Cardiac fibroblast (primary cell): Measurements from ENCODE around the gene RWDD1.

Source experiments
- DNase-seq, 2 donors: peaks; one replicate each; pipeline versions ENCODE4 v3.0.0 to v3.0.0-alpha.2; 2010; ENCODE audit warnings: low read depth in 2 of 2
- H3K4me3 ChIP-seq, 2 donors: replicated peaks in 1 of 2; 1 replicate in 1 of 2; 2 replicates in 1 of 2; pipeline ENCODE4 v1.5.1; 2011; ENCODE audit warnings: low read depth in 2 of 2, low read length in 2 of 2, mild to moderate bottlenecking in 2 of 2, moderate library complexity in 1 of 2
- TF ChIP-seq, protein P1 (sequence below): IDR thresholded peaks from one replicate; pipeline ENCODE4 v1.5.1; 2011; ENCODE audit warnings: low read depth, mild to moderate bottlenecking, low read length, inconsistent platforms

The RWDD1 gene

DNA sequence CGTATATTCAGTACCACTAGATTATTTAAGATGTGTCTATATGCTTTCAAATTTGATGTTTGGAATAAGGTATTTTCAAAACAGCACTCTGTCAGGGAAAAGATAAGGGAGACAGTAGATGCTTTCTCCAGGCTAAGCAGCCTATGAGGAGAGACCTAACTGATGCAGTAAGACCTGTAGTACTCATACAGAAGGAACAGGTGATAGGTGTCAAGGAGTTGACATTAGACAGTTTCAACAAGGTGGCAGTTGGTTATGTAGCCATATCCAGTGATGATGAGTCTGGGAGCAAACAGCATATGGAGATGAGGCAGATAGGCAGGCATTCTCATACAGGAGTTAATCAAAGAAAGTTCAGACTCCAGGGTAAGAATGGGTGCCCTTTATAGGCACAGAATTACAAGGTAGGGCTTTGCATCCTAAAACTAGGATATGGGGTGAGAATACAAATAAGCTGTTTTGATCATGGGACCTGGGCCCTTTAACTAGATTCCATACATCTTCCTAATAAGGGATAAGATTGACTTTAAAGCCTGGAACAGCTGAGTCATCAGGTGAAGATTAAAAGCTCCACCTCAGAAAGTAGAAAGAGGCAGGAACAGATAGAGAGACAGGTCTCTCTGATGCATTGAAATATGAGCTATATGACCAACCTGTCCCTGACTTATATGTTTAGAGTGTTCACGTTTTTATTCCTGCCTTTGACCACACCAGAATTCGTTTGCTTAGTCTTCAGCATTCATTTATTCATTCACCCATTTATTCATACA lies 52.9 kb downstream of the RWDD1 start:
- no peak overlapping the region for H3K4me3 ChIP-seq
- TF ChIP-seq, protein P1, sequence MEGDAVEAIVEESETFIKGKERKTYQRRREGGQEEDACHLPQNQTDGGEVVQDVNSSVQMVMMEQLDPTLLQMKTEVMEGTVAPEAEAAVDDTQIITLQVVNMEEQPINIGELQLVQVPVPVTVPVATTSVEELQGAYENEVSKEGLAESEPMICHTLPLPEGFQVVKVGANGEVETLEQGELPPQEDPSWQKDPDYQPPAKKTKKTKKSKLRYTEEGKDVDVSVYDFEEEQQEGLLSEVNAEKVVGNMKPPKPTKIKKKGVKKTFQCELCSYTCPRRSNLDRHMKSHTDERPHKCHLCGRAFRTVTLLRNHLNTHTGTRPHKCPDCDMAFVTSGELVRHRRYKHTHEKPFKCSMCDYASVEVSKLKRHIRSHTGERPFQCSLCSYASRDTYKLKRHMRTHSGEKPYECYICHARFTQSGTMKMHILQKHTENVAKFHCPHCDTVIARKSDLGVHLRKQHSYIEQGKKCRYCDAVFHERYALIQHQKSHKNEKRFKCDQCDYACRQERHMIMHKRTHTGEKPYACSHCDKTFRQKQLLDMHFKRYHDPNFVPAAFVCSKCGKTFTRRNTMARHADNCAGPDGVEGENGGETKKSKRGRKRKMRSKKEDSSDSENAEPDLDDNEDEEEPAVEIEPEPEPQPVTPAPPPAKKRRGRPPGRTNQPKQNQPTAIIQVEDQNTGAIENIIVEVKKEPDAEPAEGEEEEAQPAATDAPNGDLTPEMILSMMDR: no peak
- DNase-seq: no peak

DNA sequence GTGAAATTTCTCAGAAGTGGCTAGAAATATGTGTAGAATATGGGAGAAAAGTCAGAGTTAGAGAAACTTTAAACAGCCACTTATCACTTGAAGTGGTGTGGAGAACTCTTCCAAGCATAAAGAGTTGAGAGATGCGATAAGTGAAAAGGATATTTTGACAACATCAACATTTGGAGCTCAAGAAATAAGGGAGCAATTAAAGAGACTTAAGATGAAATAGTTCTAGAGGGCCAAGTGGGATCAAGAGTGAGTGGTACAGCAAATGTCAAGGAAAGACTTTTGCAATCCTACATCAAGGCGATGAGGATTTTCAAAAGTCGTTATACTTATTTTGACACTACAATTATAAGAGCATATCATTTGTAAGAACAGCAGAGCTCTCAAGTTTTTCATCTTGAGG lies 54.6 kb downstream of the RWDD1 start:
- no peak for DNase-seq
- H3K4me3 ChIP-seq: no peak overlapping the region
- TF ChIP-seq, protein P1: no peak

DNA sequence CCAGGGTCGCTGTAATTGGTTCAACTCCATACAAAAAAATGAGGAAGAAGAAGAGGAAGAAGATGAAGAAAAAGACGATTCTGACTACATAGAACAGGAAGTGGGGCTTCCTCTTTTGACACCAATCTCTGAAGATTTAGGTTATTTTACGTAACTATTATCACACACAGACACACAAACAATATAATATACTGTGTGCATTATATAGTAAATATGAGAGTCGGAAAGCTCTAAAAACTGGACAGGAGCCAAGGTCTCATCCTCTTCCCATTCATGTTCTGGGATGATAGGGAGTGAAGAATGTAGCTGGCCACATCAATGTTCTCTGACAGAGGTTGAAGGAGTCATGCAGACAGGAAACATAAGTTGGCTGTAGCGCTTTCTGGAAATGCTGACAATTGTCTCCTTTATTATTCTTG lies 58.3 kb downstream of the RWDD1 start:
- TF ChIP-seq, protein P1: no peak
- H3K4me3 ChIP-seq: no peak overlapping the region
- DNase-seq: peak in 1 of 2 donors; percentile 14

DNA sequence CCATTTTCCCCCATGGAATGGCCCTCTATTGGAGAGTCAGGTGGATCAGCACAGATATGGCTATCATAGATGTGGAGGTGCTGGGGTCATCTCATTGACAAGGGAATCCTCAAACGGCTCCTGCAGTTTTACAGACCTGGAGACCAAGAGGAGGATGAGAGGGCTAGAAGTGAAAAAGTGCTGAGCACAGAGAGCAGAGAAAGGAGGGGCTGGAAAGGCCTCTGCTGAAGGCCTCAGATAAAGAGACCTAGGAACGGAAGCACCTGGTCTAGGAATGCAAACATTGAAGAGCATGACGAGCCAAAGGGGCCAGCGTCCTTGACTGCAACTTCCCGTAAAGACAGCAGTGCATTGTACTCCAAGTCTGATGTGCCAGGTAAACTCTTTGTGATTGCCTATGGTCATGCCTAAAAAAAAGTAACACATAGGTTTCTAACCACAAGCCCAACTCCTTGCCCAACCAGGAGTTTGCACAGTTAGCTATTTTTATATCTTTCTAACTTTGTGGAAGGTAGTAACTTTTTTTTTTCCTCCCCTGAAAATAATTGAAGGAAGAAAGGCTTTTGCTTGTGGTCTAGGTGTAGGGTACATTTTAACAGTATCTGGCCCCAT lies 60.2 kb downstream of the RWDD1 start:
- no peak overlapping the region for H3K4me3 ChIP-seq
- TF ChIP-seq, protein P1: no peak
- peak in 1 of 2 donors; percentile 10 for DNase-seq

DNA sequence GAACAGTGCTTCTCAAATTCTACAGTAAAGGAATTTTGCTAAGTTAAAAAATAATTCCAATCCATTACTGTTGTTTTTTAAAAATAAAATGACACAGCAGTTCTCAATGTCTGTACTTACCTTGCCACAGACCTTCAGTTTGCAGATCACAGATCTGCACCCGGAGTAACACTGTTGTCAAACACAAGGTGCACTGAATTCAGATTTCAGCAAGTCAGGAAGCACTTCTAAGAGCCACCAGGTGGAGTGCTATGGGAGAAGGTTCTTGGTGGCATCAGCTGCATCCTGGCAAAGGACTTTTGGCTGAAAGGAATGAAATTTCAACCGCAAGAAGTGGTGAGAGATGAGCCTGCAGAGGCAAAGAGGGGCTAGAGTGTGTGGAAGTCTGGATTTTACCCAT lies 62.4 kb downstream of the RWDD1 start:
- peak in 1 of 2 donors; percentile 9 for DNase-seq
- TF ChIP-seq, protein P1: peak; percentile 13
- no peak overlapping the region for H3K4me3 ChIP-seq
